Right cardiac atrium (tissue), 5 donors: Measurements from ENCODE around the gene SPECC1. TPM values are rescaled to one million over a fixed set of nuclear protein-coding genes. Genes with fewer than 3 reads are reported as not detected.
"Not testable (repeated sequence)": the region's sequence is repeated elsewhere in the genome, so short reads cannot be mapped to it uniquely, and the experiment has no call there.

ENCODE experiments used
- ATAC-seq, 2 donors: fragments of 200-7000 bp; cut with Tn5 transposase; one replicate each; pipeline versions ENCODE4 v1.8.0 to v1.9.1; 2020; ENCODE audit warnings: moderate library complexity in 2 of 2, mild to moderate bottlenecking in 1 of 2
- DNase-seq, 3 donors: peaks; one replicate each; pipeline ENCODE4 v3.0.0-alpha.2; 2020
- H3K27ac ChIP-seq: one replicate; pipeline ENCODE4 v1.5.1; 2013; ENCODE audit warnings: mild to moderate bottlenecking, low read length, control low read depth, moderate library complexity
- H3K27me3 ChIP-seq: one replicate; pipeline ENCODE4 v1.6.1; 2013; ENCODE audit not compliant: control insufficient read depth, insufficient read depth
- H3K4me1 ChIP-seq: one replicate; pipeline ENCODE4 v1.6.1; 2013; ENCODE audit warnings: low read length; ENCODE audit not compliant: control insufficient read depth, insufficient read depth
- H3K4me3 ChIP-seq: one replicate; pipeline ENCODE4 v1.5.1; 2013; ENCODE audit warnings: low read length, control low read depth
- H3K9me3 ChIP-seq: one replicate; pipeline ENCODE4 v1.6.1; 2013; ENCODE audit warnings: low read length; ENCODE audit not compliant: control insufficient read depth
- WGBS: extraction: QIAGEN DNeasy Blood & Tissue Kit; methylation state at CpG from one replicate; pipeline ENCODE4 v1.1.7; 2013; 5-methylcytosine and 5-hydroxymethylcytosine counted together
- intact Hi-C, 4 donors: fragments of 100-400 bp; cut with DNase I; formaldehyde crosslinking; loops; one replicate each; pipeline versions ENCODE4 v1.11.0 to v1.14.0; 2022 to 2023
- polyA plus RNA-seq: library from polyadenylated mRNA; stranded (reverse); fragments of 200-250 nt; gene quantifications from one replicate; pipeline ENCODE4 v1.2.3, GENCODE V29; 2013
- total RNA-seq, 4 donors: library from RNA; stranded (reverse); fragmentation: NEBNext Ultra II Directional; extraction: Animal tissue kit (Norgen Biotek cat#: 25700); gene quantifications; one replicate each; pipeline ENCODE4 v1.2.1, GENCODE V29; 2021
- donor health status: healthy with polysubstance abuse.
- donor health status: DM: no; HTN: yes; CAD: no.
- donor health status: DM: no; HTN: no; CAD: no.
- donor health status: DM: no; HTN: yes; CAD: no; lungs with severe emphysema.
- donor health status: DM: yes; HTN: yes; CAD: no.

SPECC1 gene
- total and polyA plus RNA-seq, 5 donors = 3.1 to 9.7 (median 8.0) TPM

DNA sequence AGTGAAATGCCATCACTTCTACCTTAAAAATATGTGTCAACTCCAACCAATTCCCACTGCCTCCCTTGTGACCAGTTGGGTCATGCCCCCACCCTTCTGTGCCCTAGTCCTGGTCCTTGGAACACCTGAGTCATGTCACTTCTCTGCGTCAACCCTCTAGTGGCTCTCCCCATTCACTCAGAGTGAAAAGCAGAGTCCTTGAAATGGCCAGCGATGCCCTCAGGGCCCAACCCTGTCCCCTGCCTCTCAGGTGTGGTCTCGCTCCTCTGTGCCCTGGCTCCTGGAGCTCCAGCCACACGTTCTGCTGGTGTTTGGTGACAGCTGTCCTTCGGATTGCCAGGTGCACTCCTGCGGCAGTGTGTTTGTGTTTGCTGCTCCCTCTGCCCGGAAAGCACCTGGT is 89.2 kb downstream of the SPECC1 start:
- intact Hi-C loops = loop anchor here in 1 of 4 donors (10.0 kb wide), 1 partner anchor 94 kb away; the partner anchor contains the start of gene SPECC1
- DNase-seq = no peak
- 87% methylated on average over 7 of the region's 7 CpGs for WGBS

DNA sequence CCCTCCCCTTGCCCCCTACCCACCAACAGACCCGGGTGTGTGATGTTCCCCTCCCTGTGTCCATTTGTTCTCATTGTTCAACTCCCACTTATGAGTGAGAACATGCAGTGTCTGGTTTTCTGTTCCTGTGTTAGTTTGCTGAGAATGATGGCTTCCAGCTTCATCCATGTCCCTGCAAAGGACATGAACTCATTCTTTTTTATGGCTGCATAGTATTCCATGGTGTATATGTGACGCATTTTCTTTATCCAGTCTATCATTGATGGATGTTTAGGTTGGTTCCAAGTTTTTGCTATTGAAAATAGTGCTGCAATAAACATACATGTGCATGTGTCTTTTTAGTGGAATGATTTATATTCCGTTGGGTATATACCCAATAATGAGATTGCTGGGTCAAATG is 91.6 kb downstream of the SPECC1 start:
- WGBS = 93% methylated on average over 3 of the region's 3 CpGs
- intact Hi-C loops = loop anchor here in 1 of 4 donors (5.0 kb wide), 1 partner anchor 94 kb away; the partner anchor contains the start of gene SPECC1
- not testable (repeated sequence) for H3K27me3 ChIP-seq, ATAC-seq, H3K9me3 ChIP-seq, DNase-seq, H3K4me1 ChIP-seq, H3K4me3 ChIP-seq, H3K27ac ChIP-seq

More for the DNA sequence above, 89.2 kb downstream of the SPECC1 start:
- Histone ChIP-seq H3K27me3 (no peaks in the 10 kb centered on the region), H3K4me3 (no peak overlapping the region), H3K27ac (no peak overlapping the region), H3K4me1 (peaks cover 2% of the 10 kb centered on the region), H3K9me3 (no peaks in the 10 kb centered on the region)
- ATAC-seq = no peak

DNA sequence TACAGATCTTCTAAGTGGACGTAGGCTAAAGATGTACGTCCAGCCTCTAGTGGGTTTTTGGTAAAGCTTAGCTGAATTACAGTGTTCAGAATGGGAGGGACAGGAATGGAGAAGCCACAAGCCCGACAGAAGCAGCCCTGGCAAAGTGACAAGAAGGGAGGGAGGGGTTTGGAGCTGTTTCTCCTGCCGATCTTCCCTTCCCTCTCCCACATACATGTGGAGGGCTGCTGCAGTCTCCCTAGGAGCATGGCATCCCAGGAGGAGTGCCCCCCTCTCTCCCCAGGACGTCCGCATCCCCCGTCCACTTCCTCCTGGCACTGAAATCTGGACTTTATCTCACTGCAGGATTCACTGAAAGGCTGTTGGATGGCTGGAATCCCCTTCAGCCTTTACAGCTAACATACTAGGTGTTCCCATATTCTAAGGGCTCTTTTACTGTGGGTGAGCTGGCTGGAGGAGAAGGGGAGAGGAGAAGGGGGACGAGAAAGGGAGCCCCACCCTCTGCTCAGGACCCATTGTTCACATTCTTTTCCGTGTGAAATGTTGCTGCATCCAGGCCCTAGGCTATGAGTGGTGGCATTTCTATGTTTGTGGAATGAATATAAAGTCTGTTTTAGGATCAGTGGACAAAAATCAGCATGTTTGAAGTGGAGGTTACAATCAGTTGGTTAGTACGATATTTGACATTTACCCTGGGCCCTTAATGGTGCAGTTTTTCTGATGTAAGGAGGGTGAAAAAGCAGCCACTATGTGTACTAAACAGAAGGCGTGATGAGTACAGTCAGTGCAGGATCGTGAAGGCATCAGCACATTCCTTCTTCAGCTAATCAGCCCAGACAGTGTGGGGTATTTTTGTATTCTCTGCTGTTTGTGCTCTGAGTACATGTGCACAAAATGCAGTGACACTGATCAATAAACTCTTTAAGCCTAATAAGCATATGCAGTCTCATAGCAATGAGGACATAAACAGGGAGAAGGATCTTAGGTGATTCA is 94.6 kb downstream of the SPECC1 start:
- Histone ChIP-seq H3K4me3 (no peak overlapping the region), H3K27ac (no peak overlapping the region), H3K27me3 (no peaks in the 10 kb centered on the region), H3K9me3 (no peaks in the 10 kb centered on the region), H3K4me1 (no peaks in the 10 kb centered on the region)
- ATAC-seq (peak; percentile 24 to 51), DNase-seq (peak in 1 of 3 donors; percentile 59)
- intact Hi-C loops = loop anchor here in 1 of 4 donors (5.0 kb wide), 1 partner anchor 96 kb away; the partner anchor contains the start of gene SPECC1
- 32% methylated on average over 12 of the region's 12 CpGs for WGBS

DNA sequence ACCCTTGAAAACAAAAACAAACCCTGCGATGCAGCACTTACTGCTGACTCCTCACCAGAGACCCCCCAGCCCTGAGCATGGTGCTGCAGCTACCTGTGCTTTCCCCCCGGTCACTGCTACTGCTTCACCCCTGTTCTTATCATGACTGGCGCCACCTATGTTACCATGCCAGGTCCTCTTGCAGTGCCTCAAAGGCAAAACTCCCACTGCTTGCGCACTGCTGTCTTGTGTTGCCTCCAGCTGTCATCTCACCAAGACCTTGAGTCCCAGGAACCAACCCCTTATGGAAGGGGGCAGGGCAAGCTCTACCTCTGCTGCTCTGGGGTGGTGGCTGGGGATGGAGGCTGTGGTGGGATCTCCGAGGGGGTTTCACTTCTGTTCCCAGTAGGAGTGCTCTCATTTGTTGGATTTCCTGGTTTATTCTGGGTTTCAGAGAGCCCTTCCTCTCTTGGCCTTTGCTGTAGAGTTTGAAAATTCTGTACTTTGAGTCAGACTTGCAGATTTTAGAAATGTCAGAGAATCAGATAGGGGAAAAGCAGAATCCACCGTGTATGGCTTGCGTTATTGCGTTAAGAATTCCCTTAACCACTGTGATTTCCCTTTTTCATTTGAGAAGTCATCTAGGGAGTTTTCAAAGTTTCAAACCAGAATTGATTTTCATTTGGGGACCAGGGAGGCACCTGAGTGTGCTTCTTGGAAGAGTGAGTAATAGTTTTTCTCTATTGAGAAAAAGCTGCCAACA is 96.6 kb downstream of the SPECC1 start:
- DNase-seq (no peak), ATAC-seq (no peak)
- Histone ChIP-seq H3K4me1 (no peaks in the 10 kb centered on the region), H3K27me3 (no peaks in the 10 kb centered on the region), H3K9me3 (no peaks in the 10 kb centered on the region), H3K27ac (no peak overlapping the region), H3K4me3 (no peak overlapping the region)
- WGBS = 80% methylated on average over 8 of the region's 8 CpGs
- intact Hi-C loops = loop anchor here in 1 of 4 donors (5.0 kb wide), 1 partner anchor 108 kb away; no protein-coding TSS in a partner anchor

DNA sequence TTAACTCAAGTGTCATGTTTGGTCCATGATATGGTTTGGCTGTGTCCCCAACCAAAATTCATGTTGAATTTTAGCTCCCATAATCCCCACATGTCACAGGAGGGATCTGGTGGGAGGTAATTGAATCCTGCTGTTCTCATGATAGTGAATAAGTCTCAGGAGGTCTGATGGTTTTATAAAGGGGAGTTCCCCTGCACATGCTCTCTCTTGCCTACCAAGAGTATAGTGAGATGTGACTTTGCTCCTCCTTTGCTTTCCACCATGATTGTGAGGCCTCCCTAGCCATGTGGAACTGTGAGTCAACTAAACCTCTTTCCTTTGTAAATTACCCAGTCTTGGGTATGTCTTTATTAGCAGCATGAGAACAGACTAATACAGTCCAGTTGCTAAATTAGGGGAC is 97.3 kb downstream of the SPECC1 start:
- intact Hi-C loops = loop anchor here in 1 of 4 donors (5.0 kb wide), 1 partner anchor 109 kb away; no protein-coding TSS in a partner anchor
- DNase-seq, ATAC-seq: not testable (repeated sequence)

DNA sequence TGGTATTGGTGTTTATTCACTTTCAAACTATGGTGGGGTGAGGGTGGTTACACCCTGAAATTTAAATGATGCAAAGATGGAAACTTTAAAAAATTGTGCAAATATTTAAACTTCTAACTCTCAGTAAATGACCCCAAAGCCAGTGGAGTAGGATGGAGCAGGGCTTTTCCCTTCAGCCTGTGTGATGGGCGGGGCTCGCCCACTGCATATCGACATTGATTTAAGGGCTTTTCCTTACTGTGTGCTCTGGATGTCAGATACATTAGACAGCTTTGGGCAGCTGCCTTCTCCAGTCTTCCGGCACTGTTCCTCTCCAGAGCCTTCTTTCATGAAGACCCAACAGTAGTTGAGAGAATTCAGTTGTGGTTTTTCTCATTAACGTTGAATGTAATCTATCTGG is 99.9 kb downstream of the SPECC1 start:
- DNase-seq (no peak), ATAC-seq (no peak)
- Histone ChIP-seq H3K27me3 (no peaks in the 10 kb centered on the region), H3K4me3 (no peak overlapping the region), H3K27ac (no peak overlapping the region), H3K9me3 (no peaks in the 10 kb centered on the region), H3K4me1 (no peaks in the 10 kb centered on the region)
- WGBS = 92% methylated on average over 5 of the region's 5 CpGs
- intact Hi-C loops = loop anchor here in 1 of 4 donors (5.0 kb wide), 1 partner anchor 112 kb away; no protein-coding TSS in a partner anchor

More for the DNA sequence above, 97.3 kb downstream of the SPECC1 start:
- not testable (repeated sequence) for H3K27ac ChIP-seq, H3K27me3 ChIP-seq, H3K4me1 ChIP-seq, H3K4me3 ChIP-seq, H3K9me3 ChIP-seq

DNA sequence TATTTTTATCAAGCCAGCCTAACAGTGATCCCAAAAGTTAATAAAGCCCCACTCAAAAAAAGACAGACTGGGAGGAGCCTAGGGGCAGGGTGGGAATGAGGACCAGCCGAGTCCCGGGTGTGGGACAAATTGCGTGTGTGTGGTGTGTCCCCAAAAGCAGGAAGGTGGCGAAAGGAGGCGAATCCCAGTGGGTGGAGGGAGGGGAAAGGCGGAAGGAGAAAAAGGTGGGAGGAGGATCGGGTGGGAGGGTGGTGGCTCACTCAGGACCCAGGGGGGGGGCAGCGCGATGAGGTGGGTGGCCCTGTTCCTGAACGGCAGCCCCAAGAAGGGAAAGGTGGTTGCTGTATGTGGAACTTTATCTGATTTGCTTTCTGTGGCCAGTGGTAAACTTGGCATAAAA is 102.4 kb downstream of the SPECC1 start:
- no peak overlapping the region for H3K27ac ChIP-seq
- no peaks in the 10 kb centered on the region for H3K9me3 ChIP-seq
- ATAC-seq (no peak), DNase-seq (no peak)
- intact Hi-C loops = loop anchor here in 1 of 4 donors (5.0 kb wide), 1 partner anchor 104 kb away; the partner anchor contains the start of gene SPECC1
- H3K4me1 ChIP-seq = no peaks in the 10 kb centered on the region
- no peaks in the 10 kb centered on the region for H3K27me3 ChIP-seq
- H3K4me3 ChIP-seq = no peak overlapping the region
- 84% methylated on average over 10 of the region's 10 CpGs for WGBS

DNA sequence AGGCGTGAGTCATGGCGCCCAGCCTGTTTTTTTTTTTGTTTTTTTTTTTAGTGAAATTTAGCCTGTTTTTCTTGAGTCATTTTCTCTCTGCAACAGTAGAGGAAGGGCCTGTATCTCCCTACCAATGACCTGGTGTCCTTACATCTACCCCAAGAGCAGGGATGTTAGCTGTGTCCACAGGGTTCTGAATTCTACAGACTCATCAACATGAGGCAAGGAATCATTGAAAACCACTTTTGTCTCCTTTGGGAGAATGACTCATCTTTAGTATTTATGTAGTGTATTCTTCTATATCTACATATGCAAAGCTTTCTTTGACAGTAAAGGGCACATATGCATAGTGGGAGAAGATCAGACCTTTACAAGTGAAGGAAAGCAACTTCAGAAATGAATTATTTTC is 105.3 kb downstream of the SPECC1 start:
- no peak for DNase-seq
- 90% methylated on average over 2 of the region's 2 CpGs for WGBS
- Histone ChIP-seq H3K27me3 (no peaks in the 10 kb centered on the region), H3K9me3 (no peaks in the 10 kb centered on the region), H3K4me3 (no peak overlapping the region), H3K27ac (no peak overlapping the region), H3K4me1 (no peaks in the 10 kb centered on the region)
- intact Hi-C loops = loop anchor here in 1 of 4 donors (5.0 kb wide), 1 partner anchor 107 kb away; the partner anchor contains the start of gene SPECC1
- no peak for ATAC-seq

DNA sequence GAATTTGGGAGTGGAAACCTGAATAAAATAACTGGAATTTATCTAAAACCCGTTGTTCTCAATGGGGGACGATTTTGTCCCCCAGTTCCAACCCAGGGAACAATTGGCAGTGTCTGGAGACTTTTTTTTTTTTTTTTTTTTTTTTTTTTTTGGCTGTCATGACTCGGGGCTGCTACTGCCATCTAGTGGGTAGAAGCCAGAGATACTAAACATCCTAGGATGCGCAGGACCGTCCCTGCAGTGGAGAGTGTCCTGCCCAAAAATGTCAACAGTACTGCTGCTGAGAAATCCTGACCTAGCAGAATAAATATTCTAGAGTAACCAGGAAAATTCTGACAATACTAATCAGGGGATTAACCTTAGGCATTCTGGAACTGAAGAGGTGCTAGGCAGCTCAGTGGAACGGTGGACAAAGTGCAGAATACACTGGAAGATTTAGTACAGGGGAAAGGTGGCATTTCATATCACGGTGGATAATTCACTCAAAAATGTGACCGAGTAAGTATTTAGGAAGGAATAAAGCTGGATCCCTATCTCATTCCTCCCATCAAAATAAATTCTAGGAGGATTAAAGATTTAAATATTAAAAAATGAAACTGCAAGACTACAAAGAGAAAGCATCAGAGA is 107.6 kb downstream of the SPECC1 start:
- Histone ChIP-seq H3K27ac (no peak overlapping the region), H3K9me3 (no peaks in the 10 kb centered on the region), H3K4me3 (no peak overlapping the region), H3K4me1 (no peaks in the 10 kb centered on the region), H3K27me3 (no peaks in the 10 kb centered on the region)
- ATAC-seq (peak; percentile 79 to 80), DNase-seq (peak in 1 of 3 donors; percentile 61)
- 21% methylated on average over 8 of the region's 8 CpGs for WGBS
- intact Hi-C loops = loop anchor here (2.0 to 5.0 kb wide), 2 partner anchors 124 kb away; no protein-coding TSS in a partner anchor

DNA sequence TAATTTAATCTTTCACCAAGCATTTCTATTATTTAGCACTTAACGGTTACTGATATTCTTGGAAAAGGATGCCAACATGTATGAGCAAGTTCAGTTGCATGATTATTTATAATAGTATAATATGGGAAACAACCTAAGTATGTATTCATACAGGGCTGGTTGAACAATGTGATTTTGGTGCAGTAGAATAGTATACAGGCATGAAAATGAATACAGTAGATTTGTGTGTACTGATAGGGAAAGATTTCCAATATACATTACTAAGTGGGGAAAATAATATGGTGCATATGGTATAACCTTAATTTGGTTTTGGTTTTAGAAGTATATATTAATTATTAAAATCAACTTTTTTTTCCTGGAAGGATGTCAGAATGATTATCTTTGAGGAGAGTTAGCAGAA is 109.1 kb downstream of the SPECC1 start:
- Histone ChIP-seq H3K4me1 (no peaks in the 10 kb centered on the region), H3K4me3 (no peak overlapping the region), H3K27me3 (no peaks in the 10 kb centered on the region), H3K9me3 (no peaks in the 10 kb centered on the region), H3K27ac (no peak overlapping the region)
- no peak for ATAC-seq
- intact Hi-C loops = loop anchor here in 2 of 4 donors (5.0 kb wide), 1 partner anchor 126 kb away; no protein-coding TSS in a partner anchor
- 90% methylated on average over 1 of the region's 1 CpG for WGBS
- no peak for DNase-seq
